ENCODE results near the gene NBPF26.
"Not testable (repeated sequence)": the region's sequence is repeated elsewhere in the genome, so short reads cannot be mapped to it uniquely, and the experiment has no call there.

DNA sequence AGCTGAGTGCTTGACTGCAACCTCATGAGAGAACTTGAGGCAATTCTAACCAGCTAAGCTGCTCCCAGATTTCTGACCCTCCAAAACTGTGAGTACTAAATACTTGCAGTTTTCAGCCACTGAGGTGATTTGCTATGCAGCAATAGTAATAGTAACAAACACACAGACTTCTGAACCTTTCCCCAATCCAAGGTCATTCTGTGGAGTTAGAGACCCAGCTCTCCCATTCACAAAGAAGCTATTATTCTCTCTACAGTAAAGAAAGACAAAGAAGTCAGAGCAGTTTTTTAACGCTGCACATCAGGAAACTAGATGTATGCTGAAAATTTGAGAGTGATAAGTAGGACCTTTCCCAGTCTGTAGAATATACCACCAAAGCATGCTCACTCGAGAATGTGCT, 38.1 kb upstream of the NBPF26 start:
- TF ChIP-seq EZH2phosphoT487 (IDR thresholded peaks at IDR 0.05; ENCODE audit: insufficient read depth, low read depth); EZH2 (IDR thresholded peaks at IDR 0.05; ENCODE audit: insufficient read depth, poor library complexity, severe bottlenecking): not testable (repeated sequence)

Data from GM23248 (cell line).